Activated CD8-positive, alpha-beta memory T cell treated with anti-CD3 and anti-CD28 coated beads, Interleukin-2, amount 50 U/mL, for 48 hours (primary cell): ENCODE results near the gene GFI1.
"Not testable (repeated sequence)": the region's sequence is repeated elsewhere in the genome, so short reads cannot be mapped to it uniquely, and the experiment has no call there.

Experiments
- DNase-seq: peaks from one replicate; pipeline ENCODE4 v3.0.0-alpha.2; 2020

GFI1 gene

DNA sequence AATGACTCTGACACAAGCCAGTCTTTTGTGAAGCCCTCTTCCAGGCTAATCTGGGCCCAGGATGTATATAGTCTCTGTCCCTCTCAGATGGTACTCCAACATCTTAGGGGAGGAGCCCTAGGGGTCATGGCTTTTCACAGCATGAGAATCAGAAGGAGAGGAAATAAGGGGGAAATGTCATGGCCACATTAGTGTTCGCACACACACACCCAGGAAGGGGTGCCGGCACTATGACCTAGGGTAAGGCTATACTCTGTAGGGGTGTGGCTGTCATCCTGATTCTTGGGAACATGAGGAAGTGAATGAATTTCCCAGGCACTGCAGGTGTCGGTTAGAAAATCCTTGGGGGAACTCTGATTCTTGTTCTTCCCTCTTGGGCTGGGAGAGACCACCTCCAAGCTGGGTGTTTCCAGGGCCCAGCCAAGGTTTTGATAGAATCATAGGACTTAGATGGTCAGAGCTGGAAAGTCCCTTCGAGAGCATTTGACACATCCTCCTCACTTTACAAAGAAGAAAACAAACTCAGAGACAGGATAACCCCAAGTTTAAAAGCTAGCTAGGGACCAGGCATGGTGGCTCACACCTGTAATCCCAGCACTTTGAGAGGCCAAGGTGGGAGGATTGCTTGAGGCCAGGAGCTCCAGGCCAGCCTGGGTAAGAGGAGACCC lies 22.0 kb downstream of the GFI1 start:
- no peak for DNase-seq

GRCh38 chr1:92461364-92462097 lies 25.2 kb downstream of the GFI1 start:
- DNase-seq = no peak

DNA sequence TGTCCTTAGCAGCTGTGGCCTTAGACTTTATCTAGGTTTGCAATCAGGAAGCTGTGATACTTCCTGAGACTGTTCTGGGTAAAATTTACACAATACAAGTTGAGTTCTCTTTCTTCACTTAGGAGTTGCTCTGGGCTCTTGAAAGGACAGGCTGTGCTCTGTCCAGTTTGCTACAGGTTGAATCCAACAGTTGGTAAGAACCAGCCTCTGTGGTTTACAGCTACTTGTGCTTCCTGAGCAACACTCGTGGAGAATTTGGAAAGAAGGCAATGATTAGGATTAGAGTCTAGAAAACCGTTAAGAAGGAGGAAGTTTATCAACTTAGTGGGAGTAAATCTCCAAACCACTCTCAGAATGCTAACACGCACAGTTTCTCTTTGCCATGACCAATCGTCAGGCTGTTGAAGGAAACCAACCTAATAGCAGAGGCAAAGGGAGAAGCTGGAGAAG lies 26.8 kb downstream of the GFI1 start:
- DNase-seq = no peak

GRCh38 chr1:92458146-92458545 lies 28.6 kb downstream of the GFI1 start:
- DNase-seq = no peak

GRCh38 chr1:92447976-92448375 lies 38.7 kb downstream of the GFI1 start:
- no peak for DNase-seq

GRCh38 chr1:92447033-92447681 lies 39.6 kb downstream of the GFI1 start:
- DNase-seq = no peak

DNA sequence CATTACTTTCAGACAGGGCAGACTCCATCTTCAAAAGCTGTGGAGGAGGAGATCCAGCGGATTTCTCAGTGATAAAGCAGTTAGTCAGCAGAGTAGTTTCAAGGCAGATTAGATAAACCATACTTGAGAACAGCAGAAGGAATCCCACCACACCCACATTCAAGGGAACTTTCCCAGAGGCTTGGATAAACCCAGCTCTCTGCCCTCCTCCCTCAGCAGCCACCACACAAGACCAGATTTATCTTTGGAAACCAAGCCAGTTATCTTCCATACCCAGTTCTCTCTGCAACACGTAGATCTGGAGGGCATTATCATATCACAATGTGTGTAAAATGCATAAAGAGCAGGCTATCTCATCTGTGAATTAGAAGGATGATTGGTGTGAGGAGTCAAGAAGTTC lies 40.2 kb downstream of the GFI1 start:
- no peak for DNase-seq

GRCh38 chr1:92445865-92446264 lies 40.9 kb downstream of the GFI1 start:
- DNase-seq = no peak

- no peak for DNase-seq
Measured at GRCh38 chr1:92444351-92444750, 42.4 kb downstream of the GFI1 start.

GRCh38 chr1:92443893-92444292 lies 42.8 kb downstream of the GFI1 start:
- DNase-seq = no peak

GRCh38 chr1:92442351-92442750 lies 44.4 kb downstream of the GFI1 start:
- no peak for DNase-seq

DNA sequence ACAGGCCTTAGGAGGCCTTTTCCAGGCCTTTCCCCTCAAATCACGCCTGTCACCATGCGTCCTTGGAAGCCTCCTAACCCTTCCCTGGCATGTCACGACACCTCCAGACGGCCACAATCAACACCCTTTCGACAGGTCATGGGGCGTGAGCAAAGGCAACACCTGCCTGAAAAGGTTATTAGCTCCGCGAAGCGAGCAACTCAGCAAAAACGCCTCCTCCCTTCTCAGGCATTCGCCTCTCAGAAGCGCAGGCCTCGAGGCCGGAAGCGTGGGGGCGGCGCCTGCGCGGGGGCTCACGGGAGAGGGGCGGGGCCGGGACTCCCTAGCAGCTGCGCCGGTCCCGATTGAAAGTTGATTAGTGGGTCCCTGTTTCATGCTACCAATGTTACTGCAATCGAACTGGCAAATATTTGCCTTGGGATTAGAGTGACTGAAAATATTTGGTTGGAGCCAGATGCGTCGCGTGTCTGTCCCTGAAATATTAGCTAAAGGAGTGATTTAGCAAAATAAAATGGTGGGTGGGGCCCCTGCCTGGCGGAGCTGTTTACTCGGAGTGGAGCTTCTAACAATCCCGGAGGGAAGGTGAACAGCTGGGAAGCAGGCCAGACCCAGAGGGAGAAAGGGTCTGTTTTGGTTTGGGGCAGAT lies 44.9 kb downstream of the GFI1 start:
- DNase-seq = no peak

DNA sequence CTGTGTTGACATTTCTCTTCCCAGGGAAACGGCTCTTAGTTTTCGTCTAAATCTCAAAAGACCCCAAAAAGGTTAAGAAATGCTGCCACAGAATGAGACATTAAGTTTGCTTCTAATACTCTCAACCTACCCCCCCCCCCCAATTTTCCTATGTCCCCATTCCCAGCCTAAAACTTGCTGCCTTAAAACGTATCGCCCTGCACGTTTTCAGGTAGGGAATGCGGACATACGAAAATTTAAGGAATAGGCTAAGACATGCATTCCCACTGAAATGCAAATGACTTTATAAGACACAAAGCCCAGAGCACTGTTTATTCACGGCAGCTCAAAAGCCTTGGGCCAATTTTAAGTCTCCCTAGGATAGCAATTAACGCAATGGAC lies 45.4 kb downstream of the GFI1 start:
- no peak for DNase-seq

- no peak for DNase-seq
Measured at GRCh38 chr1:92439291-92439690, 47.4 kb downstream of the GFI1 start.

DNA sequence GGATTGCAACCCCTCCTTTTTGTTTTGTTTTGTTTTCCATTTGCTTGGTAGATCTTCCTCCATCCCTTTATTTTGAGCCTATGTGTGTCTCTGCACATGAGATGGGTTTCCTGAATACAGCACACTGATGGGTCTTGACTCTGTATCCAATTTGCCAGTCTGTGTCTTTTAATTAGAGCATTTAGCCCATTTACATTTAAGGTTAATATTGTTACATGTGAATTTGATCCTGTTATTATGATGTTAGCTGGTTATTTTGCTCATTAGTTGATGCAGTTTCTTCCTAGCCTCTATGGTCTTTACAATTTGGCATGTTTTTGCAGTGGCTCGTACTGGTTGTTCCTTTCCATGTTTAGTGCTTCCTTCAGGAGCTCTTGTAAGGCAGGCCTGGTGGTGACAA lies 52.2 kb downstream of the GFI1 start:
- not testable (repeated sequence) for DNase-seq

DNA sequence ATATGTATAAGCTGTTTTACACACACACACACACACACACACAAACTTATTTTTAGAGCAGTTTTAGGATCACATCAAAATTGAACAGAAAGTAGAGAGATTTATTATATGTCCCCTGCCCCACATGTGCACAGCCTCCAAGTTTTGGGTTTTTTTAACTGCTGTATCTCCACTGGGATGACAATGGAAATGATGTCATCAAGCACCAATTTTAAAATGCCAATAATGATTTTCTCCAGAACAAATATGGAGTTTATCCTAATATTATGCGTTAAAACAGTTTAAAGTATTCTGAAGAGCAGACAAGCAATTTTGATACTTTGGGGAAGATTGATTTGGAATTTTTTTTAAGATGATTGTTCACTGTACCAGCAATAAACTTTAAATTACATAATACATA lies 56.7 kb downstream of the GFI1 start:
- no peak for DNase-seq

DNA sequence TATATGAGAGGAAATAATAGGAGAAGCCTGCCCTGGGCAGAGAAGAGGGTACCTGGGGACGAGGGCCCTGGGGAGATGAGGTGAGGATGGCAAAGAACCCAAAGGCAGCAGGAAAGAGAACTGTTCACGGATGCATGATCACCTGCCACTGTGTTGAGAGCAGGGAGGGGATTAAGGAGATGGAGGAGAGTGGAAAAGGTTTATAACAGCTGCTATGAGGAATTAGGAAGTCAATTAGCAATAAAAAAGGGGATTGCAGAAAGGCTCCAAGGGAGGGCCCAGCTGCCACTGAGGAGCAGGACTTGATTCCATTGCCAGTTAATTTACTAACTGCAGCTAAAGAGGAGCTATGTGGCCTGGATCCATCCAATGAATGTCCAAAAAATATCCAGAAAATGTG lies 61.1 kb downstream of the GFI1 start:
- no peak for DNase-seq
